ENCODE data around the gene POLR3A. TPM values are rescaled to one million over a fixed set of nuclear protein-coding genes. Genes with fewer than 3 reads are reported as not detected.

POLR3A gene
- total and polyA plus RNA-seq, 2 of the 13 experiments (the other 11 are each of a cell fraction or from before 2014, with no cell fraction given): 13.6 to 19.2 TPM

DNA sequence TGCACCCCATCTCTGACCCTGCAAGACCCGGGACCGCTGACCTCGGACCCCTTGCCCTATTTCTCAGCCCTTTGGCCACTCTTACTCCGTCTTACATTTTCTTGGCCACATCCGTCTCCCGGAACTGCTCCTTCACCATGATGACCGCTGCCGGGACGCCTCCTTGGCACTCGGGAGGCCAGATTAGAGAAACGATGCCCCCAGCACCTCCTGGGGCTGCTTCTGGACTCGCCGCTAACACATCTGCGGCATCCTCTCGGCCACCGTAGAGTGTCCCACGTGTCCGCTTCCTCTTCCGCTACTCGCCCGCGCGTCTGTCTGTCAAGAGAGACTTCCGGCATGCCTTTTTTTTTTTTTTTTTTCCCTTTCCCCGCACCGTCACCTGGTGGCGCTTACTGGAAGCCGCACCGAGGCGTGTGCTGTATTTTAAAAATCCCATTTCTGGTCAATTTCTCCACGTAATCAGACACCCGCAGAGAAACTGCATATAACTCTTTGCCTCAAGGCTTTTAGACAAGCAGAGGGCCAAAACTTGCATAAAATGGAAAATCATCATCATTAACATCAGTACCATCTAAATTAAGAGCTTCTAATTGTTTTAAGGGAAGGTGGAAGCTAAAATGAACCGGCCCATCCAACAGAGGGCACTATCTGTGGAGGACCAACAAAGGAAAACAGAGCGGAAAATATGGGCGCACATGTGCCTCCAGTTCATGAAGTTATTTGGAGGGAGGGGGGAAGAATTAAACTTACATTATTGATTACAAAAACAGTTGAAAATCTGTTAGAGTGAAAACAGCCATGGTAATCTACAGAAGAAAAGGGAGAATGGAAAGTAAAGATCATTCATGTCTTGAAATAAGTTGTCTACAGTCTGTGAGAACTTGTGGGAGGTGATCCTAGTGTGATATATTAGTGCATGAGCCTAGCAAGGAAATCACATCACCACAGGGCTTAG, at the start of gene POLR3A (continued):
- peak; percentile 32; the same call in 1 of the 2 replicates for TF ChIP-seq ZNF629 (CRISPR knock-in tag; conservative IDR thresholded peaks at IDR 0.05)
- TF ChIP-seq, protein P1, sequence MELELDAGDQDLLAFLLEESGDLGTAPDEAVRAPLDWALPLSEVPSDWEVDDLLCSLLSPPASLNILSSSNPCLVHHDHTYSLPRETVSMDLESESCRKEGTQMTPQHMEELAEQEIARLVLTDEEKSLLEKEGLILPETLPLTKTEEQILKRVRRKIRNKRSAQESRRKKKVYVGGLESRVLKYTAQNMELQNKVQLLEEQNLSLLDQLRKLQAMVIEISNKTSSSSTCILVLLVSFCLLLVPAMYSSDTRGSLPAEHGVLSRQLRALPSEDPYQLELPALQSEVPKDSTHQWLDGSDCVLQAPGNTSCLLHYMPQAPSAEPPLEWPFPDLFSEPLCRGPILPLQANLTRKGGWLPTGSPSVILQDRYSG (CRISPR knock-in tag; IDR thresholded peaks at IDR 0.05): no peak
- peak; percentile 42; the same call in 1 of the 2 replicates for TF ChIP-seq RXRA (CRISPR knock-in tag; IDR thresholded peaks at IDR 0.05)
- no peak for TF ChIP-seq ZNF451 (CRISPR knock-in tag; IDR thresholded peaks at IDR 0.05)
- TF ChIP-seq ZFP90 (CRISPR knock-in tag; IDR thresholded peaks at IDR 0.05; ENCODE audit: borderline replicate concordance): peak; percentile 69
- no peak for TF ChIP-seq NFE2L1 (CRISPR knock-in tag; IDR thresholded peaks at IDR 0.05; ENCODE audit: borderline replicate concordance)
- TF ChIP-seq HOXA5 (CRISPR knock-in tag; IDR thresholded peaks at IDR 0.05): peak; percentile 75
- TF ChIP-seq CREM (IDR thresholded peaks at IDR 0.05): peak; percentile 76
- TF ChIP-seq CREM (CRISPR knock-in tag; IDR thresholded peaks at IDR 0.05): no peak
- TF ChIP-seq NFATC3 (CRISPR knock-in tag; IDR thresholded peaks at IDR 0.05): no peak
- TF ChIP-seq ZNF543 (CRISPR knock-in tag; IDR thresholded peaks at IDR 0.05): peak; percentile 39; the same call in 1 of the 2 replicates
- no peak for TF ChIP-seq SNRNP70 (IDR thresholded peaks at IDR 0.05; ENCODE audit: low read depth, low read length)
- peak; percentile 90 for TF ChIP-seq DMAP1 (CRISPR knock-in tag; IDR thresholded peaks at IDR 0.05)
- peak; percentile 77 for TF ChIP-seq RAD51 (IDR thresholded peaks at IDR 0.05; ENCODE audit: borderline replicate concordance)
- TF ChIP-seq, protein P2, sequence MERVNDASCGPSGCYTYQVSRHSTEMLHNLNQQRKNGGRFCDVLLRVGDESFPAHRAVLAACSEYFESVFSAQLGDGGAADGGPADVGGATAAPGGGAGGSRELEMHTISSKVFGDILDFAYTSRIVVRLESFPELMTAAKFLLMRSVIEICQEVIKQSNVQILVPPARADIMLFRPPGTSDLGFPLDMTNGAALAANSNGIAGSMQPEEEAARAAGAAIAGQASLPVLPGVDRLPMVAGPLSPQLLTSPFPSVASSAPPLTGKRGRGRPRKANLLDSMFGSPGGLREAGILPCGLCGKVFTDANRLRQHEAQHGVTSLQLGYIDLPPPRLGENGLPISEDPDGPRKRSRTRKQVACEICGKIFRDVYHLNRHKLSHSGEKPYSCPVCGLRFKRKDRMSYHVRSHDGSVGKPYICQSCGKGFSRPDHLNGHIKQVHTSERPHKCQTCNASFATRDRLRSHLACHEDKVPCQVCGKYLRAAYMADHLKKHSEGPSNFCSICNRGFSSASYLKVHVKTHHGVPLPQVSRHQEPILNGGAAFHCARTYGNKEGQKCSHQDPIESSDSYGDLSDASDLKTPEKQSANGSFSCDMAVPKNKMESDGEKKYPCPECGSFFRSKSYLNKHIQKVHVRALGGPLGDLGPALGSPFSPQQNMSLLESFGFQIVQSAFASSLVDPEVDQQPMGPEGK (CRISPR knock-in tag; IDR thresholded peaks at IDR 0.05): peak; percentile 85
- peak; percentile 77; the same call in 1 of the 2 replicates for TF ChIP-seq ZBTB20 (CRISPR knock-in tag; IDR thresholded peaks at IDR 0.05; ENCODE audit: borderline replicate concordance, low read depth)
- no peak for TF ChIP-seq AKAP8 (CRISPR knock-in tag; IDR thresholded peaks at IDR 0.05)
- peak; percentile 87 for TF ChIP-seq NCOR1 (IDR thresholded peaks at IDR 0.05; ENCODE audit: borderline replicate concordance, low read length)
- no peak for TF ChIP-seq FIP1L1 (IDR thresholded peaks at IDR 0.05; ENCODE audit: borderline replicate concordance, insufficient read depth, low read depth, low read length)
- TF ChIP-seq ZNF674 (CRISPR knock-in tag; IDR thresholded peaks at IDR 0.05; ENCODE audit: low read depth): no peak
- TF ChIP-seq TCF7L2 (IDR thresholded peaks at IDR 0.05; ENCODE audit: low read depth, low read length): no peak
- no peak for TF ChIP-seq HMG20B (CRISPR knock-in tag; conservative IDR thresholded peaks at IDR 0.05)
- TF ChIP-seq, protein P3, sequence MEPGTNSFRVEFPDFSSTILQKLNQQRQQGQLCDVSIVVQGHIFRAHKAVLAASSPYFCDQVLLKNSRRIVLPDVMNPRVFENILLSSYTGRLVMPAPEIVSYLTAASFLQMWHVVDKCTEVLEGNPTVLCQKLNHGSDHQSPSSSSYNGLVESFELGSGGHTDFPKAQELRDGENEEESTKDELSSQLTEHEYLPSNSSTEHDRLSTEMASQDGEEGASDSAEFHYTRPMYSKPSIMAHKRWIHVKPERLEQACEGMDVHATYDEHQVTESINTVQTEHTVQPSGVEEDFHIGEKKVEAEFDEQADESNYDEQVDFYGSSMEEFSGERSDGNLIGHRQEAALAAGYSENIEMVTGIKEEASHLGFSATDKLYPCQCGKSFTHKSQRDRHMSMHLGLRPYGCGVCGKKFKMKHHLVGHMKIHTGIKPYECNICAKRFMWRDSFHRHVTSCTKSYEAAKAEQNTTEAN (CRISPR knock-in tag; conservative IDR thresholded peaks at IDR 0.05): 0 out of 2 replicates have a peak, but pooled peaks have one; percentile 44
- TF ChIP-seq HMGA1 (CRISPR knock-in tag; conservative IDR thresholded peaks at IDR 0.05): no peak
- peak; percentile 21 for TF ChIP-seq TEAD3 (CRISPR knock-in tag; optimal IDR thresholded peaks at IDR 0.05; ENCODE audit: borderline replicate concordance)
- 0 out of 2 replicates have a peak, but pooled peaks have one; percentile 63 for TF ChIP-seq RFXAP (CRISPR knock-in tag; IDR thresholded peaks at IDR 0.05; ENCODE audit: borderline replicate concordance)
- peak; percentile 90 for TF ChIP-seq PHF20 (CRISPR knock-in tag; IDR thresholded peaks at IDR 0.05)
- peak; percentile 85 for TF ChIP-seq ZMYM4 (CRISPR knock-in tag; IDR thresholded peaks at IDR 0.05)
